ENCODE results near the gene A1CF.
"Not testable (repeated sequence)": the region's sequence is repeated elsewhere in the genome, so short reads cannot be mapped to it uniquely, and the experiment has no call there.

A1CF gene

DNA sequence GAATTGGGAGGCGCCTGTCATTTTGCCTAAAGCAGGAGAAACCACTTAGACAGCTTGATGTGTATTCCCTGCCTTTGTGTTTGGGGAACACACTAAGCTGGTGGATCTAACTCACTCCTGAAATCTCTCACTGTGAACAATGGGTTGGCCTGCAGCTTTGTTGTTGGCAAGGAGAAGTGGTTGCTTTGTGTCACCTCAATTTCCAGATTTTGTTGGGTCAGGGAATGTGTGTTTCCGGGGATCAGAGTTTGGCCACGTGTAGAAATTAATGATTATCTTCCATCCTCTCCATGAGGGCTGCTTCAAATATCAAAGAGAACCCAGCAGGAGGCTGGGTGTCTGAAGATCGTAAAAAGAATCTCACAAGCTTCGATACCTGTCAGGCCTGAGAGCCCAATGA, 27.8 kb downstream of the A1CF start:
- DNase-seq: no peak

DNA sequence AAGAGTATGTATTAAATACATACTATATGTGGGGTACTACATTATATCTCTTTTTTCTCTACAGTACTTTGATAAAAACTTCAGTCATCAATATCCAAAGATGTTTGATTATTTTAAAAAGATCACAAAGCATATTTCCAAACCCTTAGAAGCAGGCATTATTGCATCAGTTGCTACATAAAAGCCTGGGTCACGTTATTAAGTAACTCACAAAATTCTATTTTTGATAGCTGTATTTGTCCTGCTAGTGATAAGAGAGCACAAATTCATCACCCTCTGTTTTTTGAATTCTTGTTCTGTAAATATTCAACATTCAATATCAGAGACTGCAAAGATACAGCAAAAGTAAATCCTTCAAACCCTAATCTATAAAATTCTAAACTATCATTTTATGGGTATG, 30.0 kb downstream of the A1CF start:
- no peak for DNase-seq

DNA sequence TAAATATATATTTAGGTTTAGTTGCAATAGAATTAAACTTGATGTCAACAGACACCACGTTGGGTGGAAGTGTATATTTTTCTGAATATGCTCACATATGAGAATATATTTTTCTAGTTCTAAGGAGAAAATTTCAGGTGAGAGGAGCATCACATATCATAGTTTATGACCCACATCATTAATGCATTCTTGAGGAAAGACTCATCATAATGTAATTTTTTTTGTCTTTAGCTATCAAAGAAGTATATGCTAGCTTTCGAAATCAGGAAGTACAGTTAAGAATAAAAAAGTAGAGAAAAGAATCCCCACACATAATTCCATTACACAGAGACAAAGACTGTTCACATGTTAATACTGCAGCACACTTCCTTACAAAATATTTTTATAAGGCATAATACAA, 30.4 kb downstream of the A1CF start:
- DNase-seq: no peak

DNA sequence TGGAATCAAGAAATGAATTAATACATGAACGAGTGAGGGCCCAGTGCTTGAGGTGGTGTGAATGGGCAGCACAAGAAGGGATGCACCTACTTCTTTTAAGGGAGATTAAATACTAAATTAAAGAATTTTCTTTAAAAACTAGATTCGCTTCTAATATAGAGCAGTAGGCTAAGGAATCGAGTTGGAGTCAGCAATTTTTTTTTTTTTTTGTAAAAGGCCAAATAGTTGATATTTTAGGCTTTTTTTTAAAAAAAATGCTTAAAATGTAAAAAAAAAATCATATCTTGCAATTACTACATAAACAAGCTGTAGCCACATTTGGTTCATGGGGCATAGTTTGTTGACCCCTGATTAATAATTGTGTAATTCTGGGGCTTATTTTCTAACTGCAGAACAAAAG, 31.9 kb downstream of the A1CF start:
- DNase-seq: no peak

DNA sequence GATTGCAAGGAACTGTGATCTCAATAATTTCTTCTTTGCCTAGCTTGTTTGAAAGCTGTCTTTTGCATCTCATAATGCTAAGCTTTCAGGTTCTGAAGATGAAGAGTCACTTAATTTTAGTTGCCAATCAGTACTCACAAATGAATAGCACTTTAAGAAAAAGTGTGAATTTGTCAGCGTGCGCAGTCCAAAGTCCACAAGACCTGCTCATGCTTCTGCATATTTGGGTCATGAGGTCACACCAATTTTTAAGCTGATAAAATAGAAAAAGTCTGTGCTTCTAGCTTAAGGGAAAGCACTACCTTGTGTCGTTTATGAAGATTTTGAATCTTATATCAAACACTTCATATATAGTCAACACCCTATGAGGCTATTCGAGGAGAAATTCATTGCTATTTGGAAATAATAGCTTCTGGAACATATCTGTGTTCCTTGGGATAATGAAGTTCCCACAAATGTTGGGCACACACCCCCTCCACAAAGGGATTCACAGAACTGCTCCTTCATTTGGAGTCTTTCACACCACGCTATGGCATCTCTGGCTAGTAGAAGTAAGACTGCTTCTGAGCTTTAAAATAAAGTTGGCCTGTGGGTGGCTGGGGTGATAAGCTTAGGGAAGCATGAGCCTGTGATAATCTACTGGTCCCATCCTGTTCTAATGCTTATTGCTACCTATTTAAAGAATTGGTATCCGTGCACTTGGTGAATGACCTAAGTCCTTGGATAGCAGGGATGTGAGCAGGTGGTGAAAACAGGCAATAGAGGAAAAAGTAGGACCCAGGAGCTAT, 33.3 kb downstream of the A1CF start:
- DNase-seq: no peak

DNA sequence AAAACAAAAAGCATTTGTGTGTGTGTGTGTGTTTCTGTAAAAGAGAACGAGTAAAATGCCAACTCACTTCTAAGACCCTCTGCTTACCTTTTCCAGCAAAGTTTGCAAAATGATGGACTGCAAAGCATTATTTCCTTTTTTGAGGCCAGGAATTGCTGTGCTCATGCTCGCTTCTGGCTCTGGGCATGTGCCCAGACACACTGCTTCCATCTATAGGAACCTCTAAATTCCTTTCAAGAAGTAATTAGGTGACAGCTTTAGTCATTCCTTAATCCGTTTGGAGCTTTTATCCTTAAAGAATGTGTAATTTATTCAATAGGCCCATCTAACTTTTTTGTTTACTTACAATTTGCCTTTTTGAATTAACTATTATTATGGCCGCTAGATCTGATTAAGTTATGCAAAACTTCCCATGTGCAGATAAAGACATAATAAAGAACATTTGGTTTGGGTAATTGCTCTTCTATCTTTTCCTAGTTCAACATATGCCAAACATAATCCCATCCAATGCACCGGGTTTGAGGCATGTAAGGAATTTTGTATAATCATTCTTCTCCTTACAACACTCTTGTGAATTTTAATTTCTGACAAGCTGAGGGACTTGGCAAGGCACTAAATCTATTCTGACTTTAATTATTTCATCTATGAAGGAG, 34.7 kb downstream of the A1CF start:
- DNase-seq: no peak

DNA sequence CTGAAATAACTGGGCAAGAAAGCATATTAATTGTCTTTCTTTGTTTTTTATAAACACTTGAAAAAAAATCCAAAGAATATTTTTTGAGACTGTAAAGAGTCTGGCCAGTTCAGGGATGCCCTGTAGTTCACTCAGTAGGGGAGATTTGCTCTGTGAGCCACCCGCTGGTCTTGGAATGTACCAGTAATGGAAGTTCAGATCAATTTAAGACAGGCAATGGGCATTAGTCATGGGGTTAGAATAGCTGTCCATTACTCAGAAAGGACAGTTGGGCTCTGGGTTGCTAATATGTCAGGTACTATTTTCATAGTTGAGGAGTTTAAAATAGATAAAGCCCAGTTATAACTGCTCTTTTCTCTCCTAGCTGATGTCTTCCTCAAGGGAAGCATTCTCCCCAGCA, 38.7 kb downstream of the A1CF start:
- no peak for DNase-seq

DNA sequence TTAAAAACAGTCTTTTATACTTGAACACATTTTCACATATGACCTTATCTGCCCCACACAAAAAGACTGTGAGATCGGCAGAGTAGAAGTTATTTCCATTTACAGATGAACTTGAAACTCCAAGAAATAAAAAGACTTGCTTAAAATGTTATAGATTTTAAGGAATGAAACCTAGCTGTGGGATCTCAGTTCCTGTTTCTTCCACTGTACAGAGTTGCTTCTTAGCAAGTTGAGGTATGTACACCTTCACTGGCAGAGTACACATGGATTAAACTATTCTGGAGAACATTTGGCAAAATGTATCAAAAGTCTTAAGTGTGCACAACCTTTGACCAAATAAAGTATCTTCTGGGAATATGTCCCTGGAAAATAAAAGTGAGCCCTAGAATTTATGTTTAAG, 48.3 kb downstream of the A1CF start:
- DNase-seq: no peak

DNA sequence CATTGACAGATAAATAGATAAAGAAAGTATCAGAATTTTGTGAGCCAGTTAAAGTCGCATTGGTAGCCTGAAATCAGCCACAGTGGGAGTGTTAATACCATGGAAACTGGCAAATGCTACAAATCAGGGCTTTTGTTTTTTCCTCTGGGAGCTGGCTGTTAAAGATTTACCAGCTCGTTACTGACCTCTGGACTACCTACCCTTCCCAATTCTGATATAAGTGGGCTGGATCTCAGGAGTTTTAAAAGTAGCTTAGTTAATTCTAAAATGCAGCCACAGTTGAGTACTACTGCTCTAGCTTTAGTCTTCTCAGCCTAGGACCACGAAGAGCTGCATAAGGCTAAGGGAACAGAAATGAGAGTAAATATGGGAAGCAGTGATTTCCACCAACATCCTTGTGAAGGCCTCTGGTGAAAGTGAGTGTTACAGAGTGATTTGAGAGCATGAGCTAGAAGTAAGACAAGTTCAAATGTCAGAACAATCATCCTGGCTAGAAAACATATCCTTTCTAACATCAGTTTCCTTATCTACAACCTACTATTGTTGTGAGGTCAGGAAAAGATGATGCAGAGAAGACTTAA, 53.2 kb downstream of the A1CF start:
- DNase-seq: no peak

DNA sequence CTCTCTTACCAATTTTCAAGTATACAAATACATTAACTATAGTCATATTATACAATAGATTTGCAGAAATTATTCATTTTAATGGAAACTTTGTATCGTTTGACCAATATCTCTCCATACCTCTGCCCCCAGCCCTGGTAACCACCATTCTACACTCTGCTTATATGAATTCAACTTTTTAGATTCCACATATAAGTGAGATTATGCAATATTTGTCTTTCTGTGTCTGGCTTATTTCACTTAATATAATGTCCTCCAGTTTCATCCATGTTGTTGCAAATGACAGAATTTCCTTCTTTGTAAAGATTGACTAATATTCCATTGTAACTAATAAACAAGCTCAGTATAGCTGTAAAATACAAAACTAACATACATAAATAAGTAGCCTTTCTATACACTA, 55.4 kb downstream of the A1CF start:
- no peak for DNase-seq

DNA sequence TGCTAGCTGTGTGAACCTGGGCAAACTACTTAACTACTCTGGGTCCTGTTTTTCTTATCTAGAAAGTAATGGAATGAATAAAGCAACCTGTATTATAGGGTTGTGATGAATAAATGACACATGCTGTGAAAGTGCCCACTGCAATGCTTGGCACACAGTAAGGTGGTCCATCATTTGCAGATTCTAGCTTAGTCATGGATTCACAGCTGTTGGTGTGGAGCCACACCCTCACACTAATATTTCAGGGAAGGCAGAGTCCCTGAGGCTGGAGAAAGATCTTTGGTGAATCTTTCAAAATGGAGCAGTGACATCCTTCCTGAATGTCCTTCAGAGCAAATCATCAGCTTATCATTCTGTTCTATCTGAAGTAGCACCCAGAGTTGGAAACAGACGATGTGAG, 60.6 kb downstream of the A1CF start:
- no peak for DNase-seq

DNA sequence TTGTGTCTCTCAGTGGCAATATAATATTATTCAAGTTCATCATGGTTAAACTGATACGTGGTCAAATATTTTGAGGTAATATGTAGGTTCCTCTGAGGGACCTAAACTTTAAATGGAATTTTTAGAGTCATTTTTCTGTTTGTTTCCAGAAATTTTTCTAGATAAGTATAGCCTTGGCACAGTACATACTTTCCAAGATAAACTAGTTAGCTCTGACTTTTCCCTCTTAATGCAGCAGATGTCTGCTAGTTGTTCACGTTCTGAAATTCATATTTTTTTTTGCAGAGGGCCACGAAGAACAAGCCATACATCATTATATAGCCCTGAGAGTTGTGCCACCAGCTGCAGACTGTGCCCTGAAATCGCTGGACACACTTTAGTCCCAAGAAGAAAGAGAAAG, 61.6 kb downstream of the A1CF start:
- DNase-seq: no peak

DNA sequence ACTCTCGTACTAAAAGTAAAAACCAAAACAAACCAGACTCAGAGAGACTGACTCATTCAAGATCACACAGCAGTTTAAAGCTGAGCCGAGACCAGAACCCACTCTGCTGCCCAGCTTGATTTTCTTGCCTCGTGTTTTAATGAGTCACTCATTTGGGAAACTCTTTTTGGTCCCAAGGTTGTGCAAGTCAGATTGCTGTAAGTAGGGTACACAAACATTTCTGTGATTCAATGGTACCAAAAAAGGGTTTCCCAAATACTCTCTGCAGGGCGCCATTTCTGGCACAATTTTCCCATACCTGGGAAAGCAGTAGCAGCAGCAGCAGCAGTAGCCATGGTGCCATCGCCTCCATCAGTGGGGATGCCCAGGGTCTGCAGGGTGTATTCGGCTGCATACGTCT, 75.8 kb downstream of the A1CF start:
- DNase-seq: no peak

DNA sequence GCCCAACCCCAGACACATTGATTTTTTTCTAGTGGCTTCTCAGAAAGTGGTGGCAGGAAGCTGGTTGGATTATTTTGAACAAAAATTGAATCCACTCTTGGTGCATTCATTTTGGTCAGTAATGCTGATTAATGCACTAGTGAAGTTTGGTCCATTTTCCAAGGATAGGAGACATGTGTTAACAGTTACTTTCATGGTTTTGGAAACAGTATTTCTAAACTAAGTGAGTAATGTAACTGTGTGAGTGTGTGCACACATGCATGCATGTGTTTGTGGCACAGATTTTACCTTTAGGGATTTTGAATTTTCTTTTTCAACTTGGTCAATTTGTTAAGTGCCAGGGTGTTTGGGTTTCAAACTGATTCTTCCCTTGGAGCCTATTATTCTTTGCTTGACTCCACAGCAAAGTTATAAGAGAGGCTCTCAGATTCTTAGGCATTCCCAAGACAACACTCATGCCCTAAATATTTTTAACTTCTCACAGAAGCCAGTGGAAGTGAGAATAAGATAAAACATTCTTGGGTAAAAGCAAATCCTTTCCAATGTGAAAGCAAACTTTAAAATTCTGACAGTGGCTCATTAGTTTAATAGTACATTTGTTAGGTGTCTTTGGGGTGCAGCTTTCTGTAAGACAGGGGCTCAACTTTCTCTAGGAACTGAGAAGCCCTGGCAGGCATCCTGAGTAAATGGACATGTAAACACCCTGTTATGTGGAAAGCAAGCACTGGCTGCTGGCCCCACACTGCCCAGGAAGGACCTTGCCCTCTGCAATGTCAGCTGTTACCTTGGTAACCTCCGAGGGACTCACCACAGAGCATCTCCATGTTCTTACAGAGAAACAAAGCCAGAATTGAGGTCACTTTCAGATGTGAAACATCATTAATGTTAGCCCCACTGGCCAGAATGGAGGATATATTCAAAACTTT, 77.3 kb downstream of the A1CF start:
- DNase-seq: no peak

DNA sequence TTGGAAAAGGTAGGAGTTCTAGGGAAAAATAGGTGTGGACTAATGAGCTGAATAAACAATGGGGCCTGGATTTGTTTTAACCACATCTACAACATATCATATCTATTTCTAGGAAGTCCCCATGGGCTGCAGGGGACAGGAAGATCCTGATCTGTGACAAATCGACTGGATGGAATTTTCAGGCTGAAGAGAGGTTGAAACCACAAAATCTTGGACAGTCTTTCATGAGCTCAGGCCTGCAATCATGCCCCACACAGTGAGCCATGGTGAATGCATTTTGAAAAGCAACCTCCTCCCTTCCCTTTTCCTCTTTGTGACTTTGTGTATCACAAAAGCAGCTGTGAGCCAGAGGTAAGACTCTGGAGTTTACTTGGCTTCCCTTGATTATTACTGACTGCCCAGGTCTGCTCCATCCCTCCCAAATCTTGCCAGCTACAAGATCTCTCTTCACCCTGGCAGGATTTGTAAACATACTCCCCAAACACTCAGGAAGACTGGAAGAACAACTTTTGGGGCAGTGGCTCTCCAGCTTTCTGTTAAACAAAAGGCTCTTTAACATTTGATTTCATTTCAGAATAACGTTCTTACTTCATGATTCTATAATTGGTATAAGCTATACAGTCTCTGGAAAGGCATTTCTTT, 79.3 kb downstream of the A1CF start:
- DNase-seq: no peak

DNA sequence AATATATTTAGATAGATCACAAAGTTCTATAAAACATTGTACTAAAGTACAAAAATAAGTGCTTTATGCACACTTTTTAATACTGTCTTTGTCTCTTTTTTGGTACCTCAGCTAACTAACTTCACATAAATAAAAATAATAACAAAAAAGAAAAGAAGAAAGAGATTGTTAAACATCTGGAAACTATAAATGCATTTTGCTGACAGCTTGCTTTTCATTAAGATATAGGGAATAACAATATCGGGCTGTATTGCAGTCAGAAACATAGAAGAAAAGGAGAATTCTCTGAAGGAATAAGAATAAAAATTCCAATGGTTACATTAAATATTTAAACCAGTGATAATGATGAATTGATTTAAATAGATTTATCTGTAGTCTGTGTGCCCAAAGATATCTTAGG, 85.8 kb downstream of the A1CF start:
- no peak for DNase-seq

DNA sequence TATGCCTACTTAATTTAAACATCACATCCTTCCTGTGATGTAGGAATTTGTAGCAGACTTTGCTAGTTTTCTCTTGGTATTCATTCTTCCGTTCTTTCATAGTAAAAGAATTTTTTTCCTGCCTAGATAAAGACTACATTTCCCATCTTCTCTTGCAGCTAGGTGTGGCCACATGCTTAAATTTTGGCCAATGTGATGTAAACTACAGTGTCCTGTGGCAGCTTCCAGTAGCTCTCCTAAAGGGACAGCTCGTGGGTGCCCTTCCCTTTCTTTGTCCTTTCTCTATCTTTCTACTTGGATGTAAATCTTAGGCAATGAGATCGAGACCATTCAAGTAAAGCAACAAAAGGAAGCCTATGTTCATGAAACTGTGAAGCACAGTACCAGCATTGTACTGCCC, 87.1 kb downstream of the A1CF start:
- DNase-seq: no peak

DNA sequence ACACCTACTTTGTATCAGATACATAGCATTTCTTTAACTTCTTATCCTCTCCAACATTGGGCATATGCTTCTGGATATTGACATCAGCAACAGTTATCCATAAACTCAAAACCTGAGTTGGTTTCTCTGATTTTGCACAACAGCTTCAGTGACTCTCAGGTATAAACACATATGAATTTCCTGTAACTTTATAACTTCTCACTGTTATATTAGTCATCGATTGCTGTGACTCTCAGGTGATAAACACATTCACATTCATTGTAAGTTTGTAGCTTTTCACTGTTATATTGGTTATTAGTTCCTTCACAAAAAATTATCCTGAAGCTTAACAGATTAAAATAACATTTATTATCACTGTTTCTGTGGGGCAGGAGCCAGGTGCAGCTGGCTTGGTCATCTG, 88.7 kb downstream of the A1CF start:
- DNase-seq: no peak

DNA sequence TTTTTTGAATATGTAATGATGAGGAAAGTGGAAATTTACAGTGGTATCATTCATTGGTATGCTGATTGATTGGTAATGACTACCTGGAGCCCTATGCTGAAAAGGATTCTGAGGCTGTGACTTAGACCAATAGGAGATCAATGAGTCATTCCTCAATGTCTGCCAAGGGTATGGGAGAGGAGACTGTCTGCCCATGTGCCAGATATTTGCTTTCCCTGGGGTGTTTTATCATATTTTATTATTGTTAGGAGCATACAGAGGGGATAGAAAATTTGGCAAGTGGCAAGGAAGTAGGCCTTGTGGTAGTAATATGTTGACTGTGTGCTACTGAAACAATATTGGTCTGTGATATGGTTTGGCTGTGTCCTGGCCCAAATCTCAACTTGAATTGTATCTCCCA, 90.9 kb downstream of the A1CF start:
- no peak for DNase-seq

DNA sequence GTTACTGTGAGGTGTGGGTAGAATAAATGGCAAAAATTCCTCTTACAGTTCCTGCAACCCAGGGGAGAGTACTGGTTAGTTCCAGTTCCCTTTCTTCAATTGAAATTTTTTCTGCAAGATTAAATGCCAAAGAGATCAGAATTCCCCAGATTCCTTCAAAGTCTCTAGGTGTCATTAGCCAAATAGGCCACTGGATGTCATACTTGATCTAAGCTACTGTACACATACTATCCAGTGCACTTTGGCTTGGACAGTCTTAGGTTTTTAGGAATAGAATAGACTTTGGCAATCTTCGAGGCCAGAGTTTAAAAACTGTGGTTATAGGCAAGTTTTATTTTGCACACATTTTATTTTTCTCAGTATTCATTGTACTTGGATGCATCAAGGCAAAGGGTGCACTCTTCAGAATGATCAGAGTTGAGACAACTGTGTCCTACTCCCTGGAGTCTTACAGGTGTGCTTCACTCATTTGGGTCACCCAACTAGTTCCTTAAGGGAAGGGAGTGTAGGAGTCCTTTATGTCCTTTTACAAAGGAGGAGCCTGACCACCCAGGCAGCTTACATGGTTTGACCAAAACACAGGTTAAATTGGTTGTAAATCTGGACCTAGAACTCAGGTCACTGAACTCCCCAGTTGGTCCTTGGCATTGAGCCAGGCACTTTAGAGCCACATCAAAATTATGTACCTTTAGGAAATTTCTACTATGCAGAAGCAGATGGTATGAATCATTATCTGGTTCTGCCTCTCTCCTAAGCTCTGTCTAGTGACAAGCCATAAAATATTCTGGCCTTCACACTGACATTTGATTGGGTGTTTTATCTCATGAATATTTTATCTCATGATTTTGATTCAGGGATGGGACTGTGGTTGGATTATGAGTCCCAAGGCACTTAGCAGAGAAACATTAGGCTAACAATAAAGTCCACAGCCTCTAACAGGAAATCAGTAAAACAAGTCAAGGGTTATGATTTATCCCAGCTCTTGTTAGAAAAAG, 96.2 kb downstream of the A1CF start:
- DNase-seq: no peak

DNA sequence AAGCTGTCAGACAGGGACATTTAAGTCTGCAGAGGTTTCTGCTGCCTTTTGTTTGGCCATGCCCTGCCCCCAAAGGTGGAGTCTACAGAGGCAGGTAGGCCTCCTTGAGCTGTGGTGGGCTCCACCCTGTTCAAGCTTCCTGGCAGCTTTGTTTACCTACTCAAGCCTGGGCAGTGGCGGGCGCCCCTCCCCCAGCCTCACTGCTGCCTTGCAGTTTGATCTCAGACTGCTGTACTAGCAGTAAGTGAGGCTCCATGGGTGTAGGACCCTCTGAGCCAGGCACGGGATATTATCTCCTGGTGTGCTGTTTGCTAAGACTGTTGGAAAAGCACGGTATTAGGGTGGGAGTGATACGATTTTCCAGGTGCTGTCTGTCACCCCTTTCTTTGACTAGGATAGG, 97.5 kb downstream of the A1CF start:
- DNase-seq: not testable (repeated sequence)

DNA sequence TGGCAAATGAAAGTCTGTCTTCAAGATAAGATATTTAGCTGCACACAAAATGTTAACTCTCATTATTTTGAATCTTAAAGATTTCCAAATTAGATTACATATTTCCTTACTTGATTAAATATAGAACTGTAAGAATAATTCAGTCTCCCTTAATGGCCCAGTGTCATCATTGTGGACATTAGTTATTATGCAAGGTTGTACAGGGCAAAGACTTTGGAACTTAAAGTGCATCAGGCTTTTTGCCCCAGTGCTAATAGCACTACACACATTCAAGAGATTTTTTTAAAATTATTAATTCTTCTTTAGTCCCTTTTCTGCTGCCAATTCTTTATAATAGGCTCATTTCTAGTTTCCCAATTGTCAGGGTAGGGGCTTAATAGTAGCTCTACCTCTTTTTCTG, 103.4 kb downstream of the A1CF start:
- not testable (repeated sequence) for DNase-seq
